Stomach (tissue), 4 donors: ENCODE results near the gene MS4A15.

Experiments
- EP300 ChIP-seq: sonication (generic); formaldehyde crosslinking; IDR thresholded peaks from one replicate; pipeline ENCODE4 v1.6.1; 2017; ENCODE audit warnings: antibody characterized with exemption
- POLR2AphosphoS5 ChIP-seq, 3 donors: sonication (generic); formaldehyde crosslinking; IDR thresholded peaks; one replicate each; pipeline ENCODE4 v1.6.1; 2016; ENCODE audit warnings: antibody characterized with exemption in 3 of 3
- TF ChIP-seq, protein P1 (sequence below), 7 experiments: fragments of 450-650 bp in 4 of 7; fragments of 200-600 bp in 3 of 7; sonication (generic) in 3 of 7; IDR thresholded peaks; one replicate each; pipeline ENCODE4 v1.5.1; 2016 to 2019; ENCODE audit warnings: antibody characterized with exemption in 7 of 7, control low read depth in 2 of 7, mild to moderate bottlenecking in 1 of 7

DNA sequence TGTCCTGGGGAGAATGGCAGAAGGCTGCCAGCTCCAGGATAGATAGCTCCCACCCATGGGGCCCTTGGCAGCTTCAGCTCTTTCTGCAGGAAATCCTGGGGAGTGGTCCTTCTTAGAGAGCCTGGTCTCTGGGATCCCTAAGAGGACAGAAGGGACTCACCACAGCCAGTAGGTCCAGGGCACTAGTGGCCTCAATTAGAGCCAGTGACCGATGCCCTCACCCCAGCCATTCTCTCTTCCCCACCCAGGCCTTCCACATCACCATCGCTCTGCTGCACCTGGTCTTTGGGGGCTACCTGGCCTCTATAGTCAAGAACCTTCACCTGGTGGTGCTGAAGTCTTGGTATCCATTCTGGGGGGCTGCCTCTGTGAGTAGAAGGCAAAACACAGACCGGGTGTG, 34.1 kb downstream of the MS4A15 start:
- TF ChIP-seq, protein P1, sequence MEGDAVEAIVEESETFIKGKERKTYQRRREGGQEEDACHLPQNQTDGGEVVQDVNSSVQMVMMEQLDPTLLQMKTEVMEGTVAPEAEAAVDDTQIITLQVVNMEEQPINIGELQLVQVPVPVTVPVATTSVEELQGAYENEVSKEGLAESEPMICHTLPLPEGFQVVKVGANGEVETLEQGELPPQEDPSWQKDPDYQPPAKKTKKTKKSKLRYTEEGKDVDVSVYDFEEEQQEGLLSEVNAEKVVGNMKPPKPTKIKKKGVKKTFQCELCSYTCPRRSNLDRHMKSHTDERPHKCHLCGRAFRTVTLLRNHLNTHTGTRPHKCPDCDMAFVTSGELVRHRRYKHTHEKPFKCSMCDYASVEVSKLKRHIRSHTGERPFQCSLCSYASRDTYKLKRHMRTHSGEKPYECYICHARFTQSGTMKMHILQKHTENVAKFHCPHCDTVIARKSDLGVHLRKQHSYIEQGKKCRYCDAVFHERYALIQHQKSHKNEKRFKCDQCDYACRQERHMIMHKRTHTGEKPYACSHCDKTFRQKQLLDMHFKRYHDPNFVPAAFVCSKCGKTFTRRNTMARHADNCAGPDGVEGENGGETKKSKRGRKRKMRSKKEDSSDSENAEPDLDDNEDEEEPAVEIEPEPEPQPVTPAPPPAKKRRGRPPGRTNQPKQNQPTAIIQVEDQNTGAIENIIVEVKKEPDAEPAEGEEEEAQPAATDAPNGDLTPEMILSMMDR (IDR thresholded peaks at IDR 0.05): no peak
- TF ChIP-seq EP300 (no peak), POLR2AphosphoS5 (IDR thresholded peaks at IDR 0.05) (no peak)
